Activated naive CD4-positive, alpha-beta T cell treated with anti-CD3 and anti-CD28 coated beads, Interleukin-2, amount 50 U/mL, for 24 hours (primary cell): Measurements from ENCODE around the gene ST8SIA2.

Experiments
- H3K27ac Mint-ChIP-seq: one replicate; pipeline ENCODE4 v1.8.0; 2021; ENCODE audit warnings: mild to moderate bottlenecking, mixed read lengths
- H3K27me3 Mint-ChIP-seq: one replicate; pipeline ENCODE4 v1.8.0; 2021; ENCODE audit warnings: mixed read lengths
- H3K36me3 Mint-ChIP-seq: one replicate; pipeline ENCODE4 v1.8.0; 2021; ENCODE audit warnings: mixed read lengths
- H3K4me1 Mint-ChIP-seq: one replicate; pipeline ENCODE4 v1.8.0; 2021; ENCODE audit warnings: mixed read lengths
- H3K4me3 Mint-ChIP-seq: one replicate; pipeline ENCODE4 v1.8.0; 2021; ENCODE audit warnings: mild to moderate bottlenecking, mixed read lengths
- H3K9me3 Mint-ChIP-seq: one replicate; pipeline ENCODE4 v1.8.0; 2021; ENCODE audit warnings: mixed read lengths

The ST8SIA2 gene, protein sequence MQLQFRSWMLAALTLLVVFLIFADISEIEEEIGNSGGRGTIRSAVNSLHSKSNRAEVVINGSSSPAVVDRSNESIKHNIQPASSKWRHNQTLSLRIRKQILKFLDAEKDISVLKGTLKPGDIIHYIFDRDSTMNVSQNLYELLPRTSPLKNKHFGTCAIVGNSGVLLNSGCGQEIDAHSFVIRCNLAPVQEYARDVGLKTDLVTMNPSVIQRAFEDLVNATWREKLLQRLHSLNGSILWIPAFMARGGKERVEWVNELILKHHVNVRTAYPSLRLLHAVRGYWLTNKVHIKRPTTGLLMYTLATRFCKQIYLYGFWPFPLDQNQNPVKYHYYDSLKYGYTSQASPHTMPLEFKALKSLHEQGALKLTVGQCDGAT

GRCh38 chr15:92393071-92393979 lies at the start of gene ST8SIA2:
Gene ST8SIA2 (plus strand): TSS chr15:92393881. CDS start chr15:92394065, 184 bp downstream.
- no peaks in the 10 kb centered on the region for H3K36me3 Mint-ChIP-seq
- H3K4me1 Mint-ChIP-seq = peaks cover 5% of the 10 kb centered on the region
- H3K4me3 Mint-ChIP-seq = no peak within 1 kb of the TSS
- no peaks in the 10 kb centered on the region for H3K9me3 Mint-ChIP-seq
- peaks cover 43% of the 10 kb centered on the region for H3K27me3 Mint-ChIP-seq
- no peak within 1 kb of the TSS for H3K27ac Mint-ChIP-seq

DNA sequence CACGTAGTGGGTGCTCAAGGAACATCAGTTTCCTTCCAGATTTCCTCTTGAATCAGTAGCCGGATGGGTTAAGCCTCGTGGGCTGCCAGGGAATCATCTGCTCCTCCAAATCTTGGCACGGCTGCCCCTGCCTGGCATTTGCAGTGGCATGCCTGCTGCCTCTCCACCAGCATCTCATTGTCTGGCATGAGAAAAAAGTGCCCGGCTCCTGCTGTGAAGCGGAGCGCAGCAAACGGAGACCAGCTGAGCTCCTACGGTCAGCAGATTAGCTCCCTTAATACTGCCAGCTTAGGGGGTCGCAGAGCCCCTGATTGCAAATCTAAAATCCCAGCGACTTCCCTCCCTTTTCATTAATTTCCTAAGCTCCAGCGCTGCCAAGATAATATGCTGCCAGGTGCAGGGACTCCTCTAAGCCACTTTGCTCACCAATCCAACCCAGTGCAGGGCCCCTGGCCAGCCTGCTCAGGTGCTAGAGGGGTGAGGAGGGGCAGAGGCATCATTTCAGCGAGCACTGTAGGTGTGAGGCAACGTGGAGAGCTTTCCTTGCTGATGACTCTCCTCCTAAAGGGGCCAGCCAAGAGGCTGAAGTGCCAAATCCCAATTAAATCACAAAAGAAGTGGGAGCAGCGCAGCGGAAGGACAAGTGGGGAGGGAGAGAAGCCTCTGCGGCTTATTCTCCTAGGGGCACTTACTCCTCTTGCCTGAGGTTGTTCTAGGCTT lies 49.6 kb upstream of the ST8SIA2 start:
- no peaks in the 10 kb centered on the region for H3K36me3 Mint-ChIP-seq
- peaks cover 18% of the 10 kb centered on the region for H3K27me3 Mint-ChIP-seq
- H3K4me1 Mint-ChIP-seq = no peaks in the 10 kb centered on the region
- H3K9me3 Mint-ChIP-seq = no peaks in the 10 kb centered on the region
- H3K27ac Mint-ChIP-seq = no peak overlapping the region
- no peak overlapping the region for H3K4me3 Mint-ChIP-seq

- Mint-ChIP-seq H3K27ac (no peak overlapping the region), H3K4me1 (no peaks in the 10 kb centered on the region), H3K9me3 (no peaks in the 10 kb centered on the region), H3K36me3 (no peaks in the 10 kb centered on the region), H3K27me3 (peaks cover 21% of the 10 kb centered on the region), H3K4me3 (no peak overlapping the region)
Measured at GRCh38 chr15:92346063-92346462, 47.6 kb upstream of the ST8SIA2 start.

- H3K36me3 Mint-ChIP-seq = no peaks in the 10 kb centered on the region
- H3K9me3 Mint-ChIP-seq = no peaks in the 10 kb centered on the region
Measured at GRCh38 chr15:92355307-92355706, 38.4 kb upstream of the ST8SIA2 start.

GRCh38 chr15:92361321-92362000 lies 32.2 kb upstream of the ST8SIA2 start:
- H3K4me3 Mint-ChIP-seq = no peak overlapping the region

More at GRCh38 chr15:92355307-92355706, 38.4 kb upstream of the ST8SIA2 start:
- Mint-ChIP-seq H3K27me3 (peaks cover 8% of the 10 kb centered on the region), H3K4me1 (no peaks in the 10 kb centered on the region), H3K4me3 (no peak overlapping the region), H3K27ac (no peak overlapping the region)

DNA sequence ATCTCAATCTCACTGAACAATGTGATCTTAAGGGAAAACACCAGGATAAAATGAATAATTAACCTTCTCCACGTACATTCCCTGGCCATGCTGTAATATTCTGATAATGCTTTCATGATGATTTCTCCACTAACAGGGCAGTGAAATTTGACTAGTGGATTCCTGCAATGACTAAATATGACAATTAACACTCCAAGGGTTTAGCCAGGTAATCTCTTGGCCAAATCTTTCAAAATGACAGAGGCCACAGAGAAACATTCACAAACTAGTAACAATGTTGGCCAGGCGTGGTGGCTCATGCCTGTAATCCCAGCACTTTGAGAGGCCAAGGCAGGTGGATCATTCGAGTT lies 31.7 kb upstream of the ST8SIA2 start:
- no peak overlapping the region for H3K4me3 Mint-ChIP-seq
- no peak overlapping the region for H3K27ac Mint-ChIP-seq
- no peaks in the 10 kb centered on the region for H3K36me3 Mint-ChIP-seq
- H3K4me1 Mint-ChIP-seq = no peaks in the 10 kb centered on the region
- H3K27me3 Mint-ChIP-seq = peaks cover 8% of the 10 kb centered on the region
- H3K9me3 Mint-ChIP-seq = no peaks in the 10 kb centered on the region

More at GRCh38 chr15:92361321-92362000, 32.2 kb upstream of the ST8SIA2 start:
- no peaks in the 10 kb centered on the region for H3K36me3 Mint-ChIP-seq
- H3K27ac Mint-ChIP-seq = no peak overlapping the region
- H3K4me1 Mint-ChIP-seq = no peaks in the 10 kb centered on the region
- no peaks in the 10 kb centered on the region for H3K9me3 Mint-ChIP-seq
- peaks cover 10% of the 10 kb centered on the region for H3K27me3 Mint-ChIP-seq

DNA sequence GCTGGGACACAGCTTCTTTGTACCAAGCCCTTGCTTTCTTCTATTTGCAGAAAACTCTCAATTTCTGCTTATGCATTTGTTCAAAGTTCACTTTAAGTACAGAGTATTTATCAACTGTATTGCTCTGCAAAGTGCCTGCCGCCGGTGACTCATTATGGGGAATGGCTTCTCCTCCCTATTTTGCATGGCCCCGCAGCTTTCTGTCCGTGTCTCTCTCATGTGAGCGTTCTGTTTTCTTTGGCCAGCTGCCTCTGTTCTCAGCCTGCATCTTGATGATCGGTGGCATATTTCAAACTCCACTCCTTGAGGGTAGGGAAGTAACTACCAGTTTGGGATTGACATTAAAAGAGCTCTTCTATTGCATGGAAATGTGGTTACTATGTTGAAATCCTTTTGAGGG lies 28.6 kb upstream of the ST8SIA2 start:
- Mint-ChIP-seq H3K9me3 (no peaks in the 10 kb centered on the region), H3K27ac (no peak overlapping the region), H3K36me3 (no peaks in the 10 kb centered on the region), H3K27me3 (peaks cover 8% of the 10 kb centered on the region), H3K4me1 (no peaks in the 10 kb centered on the region), H3K4me3 (no peak overlapping the region)

GRCh38 chr15:92365906-92366305 lies 27.8 kb upstream of the ST8SIA2 start:
- Mint-ChIP-seq H3K27ac (no peak overlapping the region), H3K4me3 (no peak overlapping the region), H3K4me1 (no peaks in the 10 kb centered on the region), H3K27me3 (peaks cover 4% of the 10 kb centered on the region), H3K9me3 (no peaks in the 10 kb centered on the region), H3K36me3 (no peaks in the 10 kb centered on the region)

- Mint-ChIP-seq H3K4me3 (no peak overlapping the region), H3K36me3 (no peaks in the 10 kb centered on the region), H3K27ac (no peak overlapping the region), H3K4me1 (no peaks in the 10 kb centered on the region), H3K9me3 (no peaks in the 10 kb centered on the region), H3K27me3 (peaks cover 4% of the 10 kb centered on the region)
Measured at GRCh38 chr15:92366381-92366780, 27.3 kb upstream of the ST8SIA2 start.

- peaks cover 5% of the 10 kb centered on the region for H3K9me3 Mint-ChIP-seq
- H3K27me3 Mint-ChIP-seq = peaks cover 18% of the 10 kb centered on the region
- no peak overlapping the region for H3K27ac Mint-ChIP-seq
- no peaks in the 10 kb centered on the region for H3K36me3 Mint-ChIP-seq
- no peak overlapping the region for H3K4me3 Mint-ChIP-seq
- no peaks in the 10 kb centered on the region for H3K4me1 Mint-ChIP-seq
Measured at GRCh38 chr15:92375057-92375456, 18.6 kb upstream of the ST8SIA2 start.

GRCh38 chr15:92376109-92376508 lies 17.6 kb upstream of the ST8SIA2 start:
- Mint-ChIP-seq H3K4me3 (no peak overlapping the region), H3K4me1 (no peaks in the 10 kb centered on the region), H3K27ac (no peak overlapping the region)

GRCh38 chr15:92377083-92377789 lies 16.4 kb upstream of the ST8SIA2 start:
- no peak overlapping the region for H3K4me3 Mint-ChIP-seq
- H3K9me3 Mint-ChIP-seq = peaks cover 5% of the 10 kb centered on the region
- no peaks in the 10 kb centered on the region for H3K4me1 Mint-ChIP-seq
- no peaks in the 10 kb centered on the region for H3K36me3 Mint-ChIP-seq
- H3K27me3 Mint-ChIP-seq = peaks cover 22% of the 10 kb centered on the region
- H3K27ac Mint-ChIP-seq = no peak overlapping the region

More at GRCh38 chr15:92376109-92376508, 17.6 kb upstream of the ST8SIA2 start:
- H3K36me3 Mint-ChIP-seq = no peaks in the 10 kb centered on the region
- peaks cover 22% of the 10 kb centered on the region for H3K27me3 Mint-ChIP-seq
- peaks cover 5% of the 10 kb centered on the region for H3K9me3 Mint-ChIP-seq

GRCh38 chr15:92383519-92384324 lies 10.0 kb upstream of the ST8SIA2 start:
- peaks cover 16% of the 10 kb centered on the region for H3K27me3 Mint-ChIP-seq
- no peaks in the 10 kb centered on the region for H3K36me3 Mint-ChIP-seq
- H3K27ac Mint-ChIP-seq = no peak overlapping the region
- peaks cover 5% of the 10 kb centered on the region for H3K9me3 Mint-ChIP-seq
- no peak overlapping the region for H3K4me3 Mint-ChIP-seq
- H3K4me1 Mint-ChIP-seq = no peaks in the 10 kb centered on the region

DNA sequence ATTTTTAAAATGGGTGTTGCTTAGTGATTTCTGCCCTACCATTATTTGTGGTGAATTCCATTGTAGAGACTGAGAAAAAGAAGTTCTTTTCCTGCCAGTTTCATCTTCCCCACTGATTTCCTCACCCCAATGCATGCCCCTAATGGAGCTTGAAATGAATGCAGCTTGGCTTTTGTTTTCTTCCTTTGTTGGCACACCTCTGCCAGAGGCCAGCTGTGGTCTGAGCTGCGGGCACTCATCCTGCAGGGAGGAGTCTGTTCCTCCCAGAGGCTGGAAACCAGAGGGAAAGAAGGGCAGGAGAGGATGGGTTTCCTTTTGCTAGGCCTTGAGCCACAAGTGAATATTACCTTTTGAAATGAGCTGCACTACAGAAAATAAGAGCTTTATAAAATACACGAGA lies 9.3 kb upstream of the ST8SIA2 start:
- Mint-ChIP-seq H3K9me3 (peaks cover 3% of the 10 kb centered on the region), H3K27ac (no peak overlapping the region), H3K27me3 (peaks cover 16% of the 10 kb centered on the region), H3K36me3 (no peaks in the 10 kb centered on the region), H3K4me3 (no peak overlapping the region), H3K4me1 (no peaks in the 10 kb centered on the region)
